Endothelial cell of umbilical vein (primary cell): ENCODE data around the gene DLD. TPM values are rescaled to one million over a fixed set of nuclear protein-coding genes. Genes with fewer than 3 reads are reported as not detected.

ENCODE experiments used
- BruUV-seq: library from RNA; stranded (reverse); fragments of 400-500 nt; replicated peaks from 2 replicates; lab custom pipeline; 2021; lab: Mats Ljungman, UMichigan
- CTCF ChIA-PET: fragments of 300-600, 350-600 bp; sonication (Branson Sonifier 250); formaldehyde crosslinking; loops from one replicate; lab custom pipeline; 2021; ENCODE audit warnings: antibody characterized with exemption, inconsistent platforms; lab: Charles Lee
- POLR2A ChIA-PET: fragments of 300-600, 350-600 bp; sonication (Branson Sonifier 250); formaldehyde crosslinking; loops from one replicate; lab custom pipeline; 2021; ENCODE audit warnings: antibody characterized with exemption, inconsistent platforms; lab: Charles Lee
- DNase-seq: peaks from one replicate; pipeline ENCODE4 v3.0.0-alpha.2; 2011; ENCODE audit warnings: low read depth, low spot score
- FAIRE-seq: peaks from 2 replicates; lab custom pipeline; 2011; peaks lifted over from hg19 to GRCh38; lab: Jason Lieb, UNC
- H2AFZ ChIP-seq: 2 replicates; pipeline ENCODE4 v1.6.0; 2012; ENCODE audit warnings: low read depth, low read length, control low read depth, inconsistent platforms
- H3K27ac ChIP-seq: 2 replicates; pipeline ENCODE4 v1.5.1; 2011; ENCODE audit warnings: low read depth, mild to moderate bottlenecking, control low read depth, low read length, moderate library complexity; ENCODE audit not compliant: insufficient read depth
- H3K27me3 ChIP-seq, 2 experiments: 2 replicates each; pipeline versions ENCODE4 v1.6.0 to v1.6.1; 2011; ENCODE audit warnings: low read length in 2 of 2, mixed read lengths in 1 of 2; ENCODE audit not compliant: control insufficient read depth in 2 of 2, insufficient read depth in 2 of 2
- H3K36me3 ChIP-seq, 2 experiments: 2 replicates in 1 of 2; 3 replicates in 1 of 2; pipeline ENCODE4 v1.5.1; 2011; ENCODE audit warnings: low read length in 2 of 2, mild to moderate bottlenecking in 1 of 2, moderate library complexity in 1 of 2; ENCODE audit not compliant: control insufficient read depth in 2 of 2, insufficient read depth in 2 of 2; ENCODE audit errors: extremely low read depth in 1 of 2
- H3K4me1 ChIP-seq: 3 replicates; pipeline ENCODE4 v1.5.1; 2011; ENCODE audit warnings: mild to moderate bottlenecking, low read length; ENCODE audit not compliant: control insufficient read depth, insufficient read depth; ENCODE audit errors: extremely low read depth
- H3K4me2 ChIP-seq: 2 replicates; pipeline ENCODE4 v1.6.1; 2011; ENCODE audit warnings: low read length, control low read depth, mixed read lengths; ENCODE audit not compliant: insufficient read depth
- H3K4me3 ChIP-seq, 3 experiments: fragments of 200-600 bp in 1 of 3; sonication (generic), shearing (Covaris generic) in 1 of 3; replicated peaks in 1 of 3; 2 replicates each; pipeline ENCODE4 v1.5.1; 2011 to 2016; ENCODE audit warnings: control low read depth in 3 of 3, low read length in 3 of 3, mild to moderate bottlenecking in 2 of 3, inconsistent platforms in 1 of 3, low read depth in 1 of 3, moderate library complexity in 1 of 3; ENCODE audit not compliant: insufficient read depth in 1 of 3
- H3K79me2 ChIP-seq: 2 replicates; pipeline ENCODE4 v1.6.0; 2012; ENCODE audit warnings: low read length, inconsistent platforms; ENCODE audit not compliant: control insufficient read depth, insufficient read depth
- H3K9ac ChIP-seq: replicated peaks from 2 replicates; pipeline ENCODE3; 2011; ENCODE audit warnings: low read length, control low read depth; ENCODE audit not compliant: insufficient read depth; ENCODE audit errors: extremely low read depth
- H3K9me1 ChIP-seq: replicated peaks from 3 replicates; pipeline ENCODE4 v1.6.0; 2011; ENCODE audit warnings: mild to moderate bottlenecking, low read length; ENCODE audit not compliant: control insufficient read depth, insufficient read depth; ENCODE audit errors: extremely low read depth
- H3K9me3 ChIP-seq: replicated peaks from 2 replicates; pipeline ENCODE4 v1.5.1; 2012; ENCODE audit warnings: low read length, inconsistent platforms; ENCODE audit not compliant: control insufficient read depth, insufficient read depth
- H4K20me1 ChIP-seq: replicated peaks from 2 replicates; pipeline ENCODE3; 2011; ENCODE audit warnings: mild to moderate bottlenecking, low read length; ENCODE audit not compliant: control insufficient read depth, insufficient read depth; ENCODE audit errors: extremely low read depth
- EZH2 ChIP-seq: IDR thresholded peaks from 2 replicates; pipeline ENCODE4 v1.6.1; 2012; ENCODE audit warnings: borderline replicate concordance, low read depth, mild to moderate bottlenecking, moderate library complexity, low read length, inconsistent platforms; ENCODE audit not compliant: severe bottlenecking
- FOS ChIP-seq: IDR thresholded peaks from 2 replicates; pipeline ENCODE4 v1.6.1; 2011; ENCODE audit warnings: mild to moderate bottlenecking, low read length, moderate library complexity, borderline replicate concordance; ENCODE audit not compliant: insufficient read depth
- GATA2 ChIP-seq: IDR thresholded peaks from 2 replicates; pipeline ENCODE4 v1.7.0; 2011; ENCODE audit warnings: low read depth, mild to moderate bottlenecking, moderate library complexity, mixed read lengths, low read length; ENCODE audit not compliant: insufficient read length, insufficient read depth
- JUN ChIP-seq: IDR thresholded peaks from 2 replicates; pipeline ENCODE4 v1.6.1; 2011; ENCODE audit warnings: borderline replicate concordance, low read depth; ENCODE audit not compliant: insufficient read length, insufficient read depth
- MYC ChIP-seq: IDR thresholded peaks from one replicate; pipeline ENCODE4 v1.6.1; 2011; ENCODE audit warnings: mild to moderate bottlenecking, low read depth, low read length
- POLR2A ChIP-seq: IDR thresholded peaks from 2 replicates; pipeline ENCODE4 v1.6.1; 2012; ENCODE audit warnings: low read depth, mild to moderate bottlenecking, control low read depth, low read length
- POLR2AphosphoS5 ChIP-seq: IDR thresholded peaks from 2 replicates; pipeline ENCODE4 v1.6.1; 2012; ENCODE audit warnings: low read depth, mild to moderate bottlenecking, control low read depth, low read length, moderate library complexity; ENCODE audit not compliant: insufficient read depth
- dilution Hi-C: fragments of 300-500 bp; cut with MboI; formaldehyde crosslinking; loops from one replicate; pipeline ENCODE4 v1.15.0; 2019; ENCODE audit warnings: low sequenced_read_pairs; ENCODE audit not compliant: extremely low pct_ligation_motif_present
- intact Hi-C: fragments of 100-400 bp; cut with micrococcal nuclease; formaldehyde crosslinking; loops from one replicate; pipeline ENCODE4 v1.10.0; 2022
- polyA plus RNA-seq, 4 experiments: library from polyadenylated mRNA; depleted of rRNA in 3 of 4; stranded (reverse) in 3 of 4; unstranded in 1 of 4; fragments of >200 nt; gene quantifications; 2 replicates each; pipeline versions ENCODE4 v1.2.1 to v1.2.3, GENCODE V29; 2011 to 2012; ENCODE audit warnings: missing spikeins in 1 of 4
- total RNA-seq: library from RNA; stranded (reverse); gene quantifications from 2 replicates; pipeline ENCODE4 v1.2.3, GENCODE V29; 2021
- TF ChIP-seq, protein P1 (sequence below): IDR thresholded peaks from 2 replicates; pipeline ENCODE4 v1.6.1; 2011; ENCODE audit not compliant: insufficient read depth, insufficient read length
- TF ChIP-seq, protein P2 (sequence below), 2 donors: IDR thresholded peaks; 1 replicate in 1 of 2; 2 replicates in 1 of 2; pipeline ENCODE4 v1.5.1; 2011; ENCODE audit warnings: low read length in 2 of 2, mild to moderate bottlenecking in 2 of 2, moderate library complexity in 2 of 2, control low read depth in 1 of 2, inconsistent platforms in 1 of 2, low read depth in 1 of 2; ENCODE audit not compliant: insufficient read depth in 1 of 2; ENCODE audit errors: extremely low read depth in 1 of 2

DLD gene
- total and polyA plus RNA-seq, 2 donors (not counting 3 experiments of a cell fraction or from before 2014, with no cell fraction given) = 61.7 to 95.0 TPM

DNA sequence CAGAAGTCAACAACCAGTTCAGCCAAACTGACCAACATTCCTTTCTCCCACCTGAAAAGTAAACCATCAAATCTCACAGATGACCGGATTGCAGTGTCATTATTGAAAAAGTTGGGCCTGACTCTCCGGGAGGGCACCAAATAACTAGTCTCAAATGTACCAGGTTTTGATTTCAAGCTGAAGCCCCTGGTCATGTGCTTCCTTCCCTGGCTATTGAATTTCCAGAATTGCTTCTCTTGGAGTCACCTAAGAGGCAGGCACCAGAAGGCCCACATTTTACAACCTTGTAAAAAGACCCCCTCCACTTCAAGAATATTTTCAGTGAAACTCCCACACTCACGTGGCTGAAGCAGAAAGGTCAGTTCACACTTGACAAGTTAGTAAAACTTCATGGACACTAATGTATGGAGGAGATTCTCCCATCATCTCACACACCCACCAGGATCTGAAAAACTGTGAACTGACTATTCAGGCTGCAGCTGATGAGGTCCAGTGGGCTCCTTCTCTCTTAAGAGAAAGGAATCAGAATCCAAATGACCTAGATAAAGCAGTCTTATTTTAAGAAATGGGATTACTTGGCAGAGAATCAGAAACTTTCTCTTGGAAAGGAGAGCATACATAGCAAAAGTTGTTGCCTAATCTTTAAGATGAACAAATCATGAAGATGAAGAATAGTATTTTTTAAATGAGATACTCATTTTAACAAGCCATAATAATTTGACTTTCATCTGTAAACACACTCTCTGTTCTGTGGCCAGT is 53.6 kb downstream of the DLD start:
- H3K79me2 ChIP-seq = peaks cover 29% of the 10 kb centered on the region
- dilution Hi-C loops (no loop called here), intact Hi-C loops (no loop called here)
- no peak overlapping the region for H3K4me2 ChIP-seq
- POLR2A ChIA-PET = no interaction called here
- peaks cover 34 to 54% of the 10 kb centered on the region in 2 experiments for H3K36me3 ChIP-seq
- peak overlapping the region; percentile 33 for H3K27ac ChIP-seq
- no peak overlapping the region for H3K9ac ChIP-seq
- no peak for FAIRE-seq
- CTCF ChIA-PET = no interaction called here
- no peak for DNase-seq
- H3K4me1 ChIP-seq = peaks cover 92% of the 10 kb centered on the region
- no peaks in the 10 kb centered on the region for H3K9me1 ChIP-seq
- TF ChIP-seq EZH2 = no peak
- no peak for TF ChIP-seq FOS
- TF ChIP-seq, protein P1, sequence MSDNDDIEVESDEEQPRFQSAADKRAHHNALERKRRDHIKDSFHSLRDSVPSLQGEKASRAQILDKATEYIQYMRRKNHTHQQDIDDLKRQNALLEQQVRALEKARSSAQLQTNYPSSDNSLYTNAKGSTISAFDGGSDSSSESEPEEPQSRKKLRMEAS = no peak
- TF ChIP-seq JUN = no peak
- TF ChIP-seq, protein P2, sequence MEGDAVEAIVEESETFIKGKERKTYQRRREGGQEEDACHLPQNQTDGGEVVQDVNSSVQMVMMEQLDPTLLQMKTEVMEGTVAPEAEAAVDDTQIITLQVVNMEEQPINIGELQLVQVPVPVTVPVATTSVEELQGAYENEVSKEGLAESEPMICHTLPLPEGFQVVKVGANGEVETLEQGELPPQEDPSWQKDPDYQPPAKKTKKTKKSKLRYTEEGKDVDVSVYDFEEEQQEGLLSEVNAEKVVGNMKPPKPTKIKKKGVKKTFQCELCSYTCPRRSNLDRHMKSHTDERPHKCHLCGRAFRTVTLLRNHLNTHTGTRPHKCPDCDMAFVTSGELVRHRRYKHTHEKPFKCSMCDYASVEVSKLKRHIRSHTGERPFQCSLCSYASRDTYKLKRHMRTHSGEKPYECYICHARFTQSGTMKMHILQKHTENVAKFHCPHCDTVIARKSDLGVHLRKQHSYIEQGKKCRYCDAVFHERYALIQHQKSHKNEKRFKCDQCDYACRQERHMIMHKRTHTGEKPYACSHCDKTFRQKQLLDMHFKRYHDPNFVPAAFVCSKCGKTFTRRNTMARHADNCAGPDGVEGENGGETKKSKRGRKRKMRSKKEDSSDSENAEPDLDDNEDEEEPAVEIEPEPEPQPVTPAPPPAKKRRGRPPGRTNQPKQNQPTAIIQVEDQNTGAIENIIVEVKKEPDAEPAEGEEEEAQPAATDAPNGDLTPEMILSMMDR (IDR thresholded peaks at IDR 0.05; ENCODE audit: extremely low read depth in 1 of 2, insufficient read depth in 1 of 2, low read depth in 1 of 2, low read length in 2 of 2) = no peak
- no peak for TF ChIP-seq POLR2A
- no peak for TF ChIP-seq POLR2AphosphoS5
- no peak for TF ChIP-seq MYC
- no peak for TF ChIP-seq GATA2
- no peaks in the 10 kb centered on the region for H3K9me3 ChIP-seq
- no peak overlapping the region for H2AFZ ChIP-seq
- BruUV-seq = no TSS peak
- H3K4me3 ChIP-seq = no peak overlapping the region
- H3K27me3 ChIP-seq = no peaks in the 10 kb centered on the region
- no peaks in the 10 kb centered on the region for H4K20me1 ChIP-seq
